KMS-11 (cell line): ENCODE measurements around the gene LYRM1.
A peak's percentile ranks its signal among the peaks of the same experiment; 100 is the strongest.

Source experiments
- H2AFZ ChIP-seq: fragments of 200-600 bp; sonication (generic); 2 replicates; pipeline ENCODE4 v1.6.1; 2016; ENCODE audit warnings: antibody characterized with exemption, mixed run types, low read depth
- H3K27ac ChIP-seq: fragments of 200-600 bp; sonication (generic); 2 replicates; pipeline ENCODE4 v1.6.1; 2016; ENCODE audit warnings: mild to moderate bottlenecking, mixed run types
- H3K27me3 ChIP-seq: fragments of 200-600 bp; sonication (generic); 2 replicates; pipeline ENCODE4 v1.6.1; 2017; ENCODE audit warnings: mild to moderate bottlenecking, low read depth, mixed run types, moderate library complexity; ENCODE audit not compliant: insufficient read depth
- H3K36me3 ChIP-seq: fragments of 200-600 bp; sonication (generic); 2 replicates; pipeline ENCODE4 v1.6.1; 2017; ENCODE audit warnings: mild to moderate bottlenecking, mixed run types; ENCODE audit not compliant: insufficient read depth
- H3K4me1 ChIP-seq: fragments of 200-600 bp; sonication (generic); 2 replicates; pipeline ENCODE4 v1.6.1; 2016; ENCODE audit warnings: mild to moderate bottlenecking, low read depth, mixed run types; ENCODE audit not compliant: poor library complexity, severe bottlenecking
- H3K4me2 ChIP-seq: fragments of 200-600 bp; sonication (generic); 2 replicates; pipeline ENCODE4 v1.7.0; 2016; ENCODE audit warnings: mild to moderate bottlenecking, mixed run types
- H3K4me3 ChIP-seq: fragments of 200-600 bp; sonication (generic); IDR thresholded peaks from 2 replicates; pipeline ENCODE4 v1.6.1; 2017; ENCODE audit warnings: low read depth, low read length, mixed read lengths; ENCODE audit not compliant: insufficient read depth
- H3K79me2 ChIP-seq: fragments of 200-600 bp; sonication (generic); 2 replicates; pipeline ENCODE4 v1.6.1; 2016; ENCODE audit warnings: low read depth, mixed run types; ENCODE audit not compliant: insufficient read depth
- H3K9ac ChIP-seq: fragments of 200-600 bp; sonication (generic); 2 replicates; pipeline ENCODE4 v1.6.1; 2016; ENCODE audit warnings: mild to moderate bottlenecking, mixed run types
- H4K20me1 ChIP-seq: fragments of 200-600 bp; sonication (generic); 2 replicates; pipeline ENCODE4 v1.6.1; 2016; ENCODE audit warnings: mild to moderate bottlenecking, mixed run types; ENCODE audit not compliant: insufficient read depth
- TF ChIP-seq, protein P1 (sequence below): fragments of 200-600 bp; sonication (generic); conservative IDR thresholded peaks from 2 replicates; pipeline ENCODE4 v1.6.1; 2017; ENCODE audit warnings: low read depth, mild to moderate bottlenecking, antibody characterized with exemption, low read length, moderate library complexity, mixed read lengths

The LYRM1 gene

DNA sequence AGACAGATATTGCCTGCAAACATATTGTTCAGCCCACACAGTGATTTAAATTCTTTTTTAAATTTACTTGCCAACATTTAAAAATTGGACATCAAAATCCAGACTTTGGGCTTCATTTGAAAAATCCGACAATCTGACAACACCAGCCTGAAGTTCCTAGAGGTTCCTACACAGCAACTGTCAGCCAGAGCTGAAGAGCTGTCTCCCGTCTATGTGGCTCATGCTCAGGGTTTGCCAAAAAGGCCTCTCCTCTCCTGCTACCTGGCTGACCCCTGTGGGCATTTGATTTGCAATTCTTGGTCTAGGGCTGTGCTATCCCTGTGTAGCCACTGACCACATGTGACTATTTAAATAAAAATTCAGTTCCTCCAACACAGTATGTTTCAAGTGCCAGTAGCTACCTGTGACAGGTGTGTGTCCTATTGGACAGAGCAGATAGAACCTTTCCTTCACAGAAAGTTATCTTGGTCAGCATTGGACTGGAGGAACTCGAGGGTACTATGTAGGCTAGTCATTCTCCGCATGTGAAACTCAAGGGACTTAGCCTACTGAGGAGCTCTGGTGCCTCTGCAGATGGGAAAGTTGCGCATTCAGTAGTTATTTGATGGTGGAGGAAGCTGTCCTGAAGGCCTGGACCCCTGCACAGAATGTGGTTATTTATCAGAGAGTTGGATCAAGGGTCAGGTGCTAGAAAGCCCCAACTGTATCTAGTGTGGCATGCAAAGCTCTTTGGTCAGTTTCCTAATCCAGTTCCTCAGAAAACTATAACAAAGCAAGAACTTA is 2.7 kb downstream of the LYRM1 start:
- no peaks in the 10 kb centered on the region for H3K36me3 ChIP-seq
- H3K4me3 ChIP-seq, result no peak overlapping the region
- no peak overlapping the region for H3K27ac ChIP-seq
- no peaks in the 10 kb centered on the region for H4K20me1 ChIP-seq
- H3K4me2 ChIP-seq, result peak overlapping the region; percentile 10; the same call in 1 of the 2 replicates
- H3K79me2 ChIP-seq, result peaks cover 13% of the 10 kb centered on the region; the same call in 1 of the 2 replicates
- H2AFZ ChIP-seq, result no peak overlapping the region
- peaks cover 30% of the 10 kb centered on the region for H3K4me1 ChIP-seq
- H3K9ac ChIP-seq, result no peak overlapping the region
- no peaks in the 10 kb centered on the region for H3K27me3 ChIP-seq
- TF ChIP-seq, protein P1, sequence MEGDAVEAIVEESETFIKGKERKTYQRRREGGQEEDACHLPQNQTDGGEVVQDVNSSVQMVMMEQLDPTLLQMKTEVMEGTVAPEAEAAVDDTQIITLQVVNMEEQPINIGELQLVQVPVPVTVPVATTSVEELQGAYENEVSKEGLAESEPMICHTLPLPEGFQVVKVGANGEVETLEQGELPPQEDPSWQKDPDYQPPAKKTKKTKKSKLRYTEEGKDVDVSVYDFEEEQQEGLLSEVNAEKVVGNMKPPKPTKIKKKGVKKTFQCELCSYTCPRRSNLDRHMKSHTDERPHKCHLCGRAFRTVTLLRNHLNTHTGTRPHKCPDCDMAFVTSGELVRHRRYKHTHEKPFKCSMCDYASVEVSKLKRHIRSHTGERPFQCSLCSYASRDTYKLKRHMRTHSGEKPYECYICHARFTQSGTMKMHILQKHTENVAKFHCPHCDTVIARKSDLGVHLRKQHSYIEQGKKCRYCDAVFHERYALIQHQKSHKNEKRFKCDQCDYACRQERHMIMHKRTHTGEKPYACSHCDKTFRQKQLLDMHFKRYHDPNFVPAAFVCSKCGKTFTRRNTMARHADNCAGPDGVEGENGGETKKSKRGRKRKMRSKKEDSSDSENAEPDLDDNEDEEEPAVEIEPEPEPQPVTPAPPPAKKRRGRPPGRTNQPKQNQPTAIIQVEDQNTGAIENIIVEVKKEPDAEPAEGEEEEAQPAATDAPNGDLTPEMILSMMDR, result no peak

DNA sequence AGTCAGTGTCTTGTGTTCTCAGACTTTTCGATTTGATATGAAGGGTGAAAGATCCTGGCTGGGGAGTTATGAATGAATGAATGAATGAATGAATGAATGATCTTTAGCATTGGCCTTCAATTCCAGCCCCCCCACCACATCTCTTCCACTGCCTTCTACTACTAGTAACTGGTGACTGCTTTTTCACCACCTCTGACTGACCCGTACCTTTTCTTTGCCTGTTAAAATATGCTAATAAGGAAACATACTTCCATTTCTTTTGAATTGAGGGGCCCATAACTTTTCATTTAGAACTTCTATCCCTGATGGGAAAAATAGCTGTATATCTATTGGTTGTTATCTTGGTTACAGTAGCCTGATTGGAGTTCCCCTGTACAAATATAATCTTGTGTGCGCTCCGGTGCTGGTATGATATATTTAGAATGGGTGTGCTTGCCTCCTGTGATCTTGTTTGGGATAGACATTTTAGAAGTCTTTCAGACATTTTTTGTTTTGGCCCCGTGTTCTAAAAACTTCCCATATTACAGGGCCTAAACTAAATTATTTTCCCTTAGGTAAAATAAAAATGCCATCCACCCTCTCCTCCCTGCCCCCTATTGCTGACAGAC is 3.4 kb downstream of the LYRM1 start:
- H3K4me3 ChIP-seq, result no peak overlapping the region
- H4K20me1 ChIP-seq, result no peaks in the 10 kb centered on the region
- no peak overlapping the region for H3K9ac ChIP-seq
- no peaks in the 10 kb centered on the region for H3K36me3 ChIP-seq
- TF ChIP-seq, protein P1, result no peak
- H3K4me2 ChIP-seq, result peak overlapping the region; percentile 10; the same call in 1 of the 2 replicates
- no peak overlapping the region for H3K27ac ChIP-seq
- no peak overlapping the region for H2AFZ ChIP-seq
- peaks cover 28% of the 10 kb centered on the region for H3K4me1 ChIP-seq
- no peaks in the 10 kb centered on the region for H3K27me3 ChIP-seq
- H3K79me2 ChIP-seq, result peaks cover 13% of the 10 kb centered on the region; the same call in 1 of the 2 replicates

DNA sequence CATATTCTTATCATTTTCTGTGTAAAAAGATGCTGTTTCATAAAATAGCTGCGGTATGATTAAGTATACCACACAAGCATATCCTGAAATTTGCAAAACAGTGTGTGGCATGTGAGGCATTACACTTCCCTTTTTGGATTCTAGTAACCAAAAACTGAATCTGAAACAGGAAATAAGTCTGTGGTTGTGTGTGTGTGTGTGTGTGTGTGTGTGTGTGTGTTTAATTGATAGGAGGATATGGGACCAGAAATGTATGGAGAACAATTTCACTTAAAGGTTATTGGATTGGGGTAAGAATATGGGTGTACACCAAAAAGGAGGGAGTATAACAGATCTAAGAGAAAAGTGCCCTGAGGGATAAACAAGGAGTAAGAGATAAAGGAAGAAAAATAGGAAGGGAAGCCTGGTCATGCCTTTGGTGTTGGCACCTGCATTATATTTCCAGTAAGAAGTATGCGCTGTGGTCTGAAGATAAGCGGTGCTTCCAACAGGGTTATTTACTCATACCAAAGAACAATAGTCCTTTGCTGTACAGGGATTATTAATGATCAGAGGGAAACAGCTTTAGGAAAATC is 4.0 kb downstream of the LYRM1 start:
- no peaks in the 10 kb centered on the region for H4K20me1 ChIP-seq
- peaks cover 23% of the 10 kb centered on the region for H3K4me1 ChIP-seq
- no peak overlapping the region for H3K4me3 ChIP-seq
- TF ChIP-seq, protein P1, result no peak
- no peak overlapping the region for H3K9ac ChIP-seq
- no peak overlapping the region for H2AFZ ChIP-seq
- H3K27ac ChIP-seq, result no peak overlapping the region
- no peaks in the 10 kb centered on the region for H3K36me3 ChIP-seq
- no peaks in the 10 kb centered on the region for H3K27me3 ChIP-seq
- H3K4me2 ChIP-seq, result peak overlapping the region; percentile 10; the same call in 1 of the 2 replicates
- H3K79me2 ChIP-seq, result peaks cover 13% of the 10 kb centered on the region; the same call in 1 of the 2 replicates

DNA sequence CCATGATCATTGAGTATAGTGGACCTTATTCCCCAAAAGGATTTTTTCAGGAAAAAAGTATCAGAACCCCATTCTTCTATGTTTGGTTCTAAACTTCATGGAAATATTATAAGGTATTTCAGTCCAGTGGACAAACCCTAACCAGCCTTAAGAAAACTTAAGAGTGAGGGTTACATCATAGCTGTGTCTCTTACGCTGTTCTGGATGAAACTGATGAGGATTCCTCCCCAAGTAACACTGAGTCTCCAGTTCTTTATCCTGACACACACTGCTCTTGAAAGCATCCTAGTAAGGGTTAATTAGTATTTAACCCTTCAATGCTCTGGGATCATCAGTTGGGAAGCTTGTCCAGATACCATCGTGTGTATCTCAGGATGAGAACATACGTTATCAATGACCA is 5.0 kb downstream of the LYRM1 start:
- H3K9ac ChIP-seq, result no peak overlapping the region
- H3K79me2 ChIP-seq, result peaks cover 13% of the 10 kb centered on the region; the same call in 1 of the 2 replicates
- H3K27ac ChIP-seq, result no peak overlapping the region
- H3K4me2 ChIP-seq, result no peak overlapping the region
- TF ChIP-seq, protein P1, result no peak
- H3K27me3 ChIP-seq, result no peaks in the 10 kb centered on the region
- H3K36me3 ChIP-seq, result no peaks in the 10 kb centered on the region
- H3K4me3 ChIP-seq, result no peak overlapping the region
- peaks cover 23% of the 10 kb centered on the region for H3K4me1 ChIP-seq
- no peak overlapping the region for H2AFZ ChIP-seq
- H4K20me1 ChIP-seq, result no peaks in the 10 kb centered on the region
